ENCODE data around the gene RNF212.

- TF ChIP-seq GLIS3 (CRISPR knock-in tag; IDR thresholded peaks at IDR 0.05) (no peak), ESRRG (CRISPR knock-in tag; IDR thresholded peaks at IDR 0.05) (no peak), SNAI2 (CRISPR knock-in tag; IDR thresholded peaks at IDR 0.05) (no peak), ARNTL (CRISPR knock-in tag; IDR thresholded peaks at IDR 0.05; ENCODE audit: borderline replicate concordance, low read depth) (no peak), ZNF565 (CRISPR knock-in tag; conservative IDR thresholded peaks at IDR 0.05; ENCODE audit: low read depth) (no peak), CSRNP3 (CRISPR knock-in tag; IDR thresholded peaks at IDR 0.05) (no peak), OSR1 (CRISPR knock-in tag; IDR thresholded peaks at IDR 0.05) (no peak)
Observed at GRCh38 chr4:1051472-1051871, 61.9 kb downstream of the RNF212 start.
